CD4-positive, alpha-beta T cell treated with Interleukin-15 for 1 hour (primary cell): Measurements from ENCODE around the gene PANX3.
"Not testable (repeated sequence)": the region's sequence is repeated elsewhere in the genome, so short reads cannot be mapped to it uniquely, and the experiment has no call there.

Experiments
- DNase-seq: peaks from one replicate; pipeline ENCODE4 v3.0.0-alpha.2; 2020

The PANX3 gene, protein sequence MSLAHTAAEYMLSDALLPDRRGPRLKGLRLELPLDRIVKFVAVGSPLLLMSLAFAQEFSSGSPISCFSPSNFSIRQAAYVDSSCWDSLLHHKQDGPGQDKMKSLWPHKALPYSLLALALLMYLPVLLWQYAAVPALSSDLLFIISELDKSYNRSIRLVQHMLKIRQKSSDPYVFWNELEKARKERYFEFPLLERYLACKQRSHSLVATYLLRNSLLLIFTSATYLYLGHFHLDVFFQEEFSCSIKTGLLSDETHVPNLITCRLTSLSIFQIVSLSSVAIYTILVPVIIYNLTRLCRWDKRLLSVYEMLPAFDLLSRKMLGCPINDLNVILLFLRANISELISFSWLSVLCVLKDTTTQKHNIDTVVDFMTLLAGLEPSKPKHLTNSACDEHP

DNA sequence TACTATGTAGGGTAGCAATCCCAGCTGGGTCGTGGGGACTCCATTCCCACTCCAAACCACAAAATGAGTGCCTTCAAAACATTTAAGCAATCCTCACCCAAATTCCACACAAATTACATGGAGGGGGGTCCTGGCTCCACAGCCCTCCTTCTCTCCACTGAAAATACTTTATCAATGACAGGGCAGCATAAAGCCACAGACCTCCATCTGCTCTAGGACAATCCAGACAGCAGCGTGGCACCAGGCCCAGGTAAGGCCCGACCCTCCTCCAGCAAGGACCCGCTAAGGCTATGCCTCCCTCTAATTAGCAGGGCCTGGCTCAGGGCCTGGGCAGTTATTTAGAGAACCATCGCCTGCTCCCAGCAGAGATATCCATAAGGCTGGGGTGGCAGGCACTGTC lies at the start of gene PANX3:
PANX3 (plus strand) TSS at position 365 of the 400 bp plus-strand sequence. CDS start 129 bp downstream, outside the sequence.
- no peak for DNase-seq

DNA sequence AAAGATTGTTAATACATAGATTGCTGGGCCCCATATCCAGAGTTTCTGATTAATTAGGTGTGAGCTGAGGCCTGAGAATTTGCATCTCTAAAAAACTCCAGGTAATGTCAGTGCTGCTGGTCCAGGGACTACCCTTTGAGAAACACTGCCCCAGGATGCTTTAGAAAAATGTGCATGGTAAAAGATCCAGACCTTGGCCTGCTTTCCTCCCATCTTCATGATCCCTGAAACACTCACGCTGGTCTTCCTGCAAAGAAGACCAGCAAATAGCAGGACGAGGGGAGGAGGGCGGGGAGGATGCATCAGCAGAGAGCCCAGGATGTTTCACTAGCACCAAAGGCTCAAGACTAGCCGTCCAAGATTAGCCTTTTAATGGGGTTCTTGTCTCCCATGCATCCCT lies 41.5 kb upstream of the PANX3 start, which contains the start of gene OR8A1:
OR8A1 (plus strand) TSS at position 301 of the 400 bp plus-strand sequence. CDS start 123 bp downstream, outside the sequence.
- DNase-seq = no peak

- DNase-seq = no peak
These were observed 41.1 kb upstream of the PANX3 start for GRCh38 chr11:124570160-124570559.

GRCh38 chr11:124577716-124578427 lies 33.4 kb upstream of the PANX3 start:
- DNase-seq = no peak

DNA sequence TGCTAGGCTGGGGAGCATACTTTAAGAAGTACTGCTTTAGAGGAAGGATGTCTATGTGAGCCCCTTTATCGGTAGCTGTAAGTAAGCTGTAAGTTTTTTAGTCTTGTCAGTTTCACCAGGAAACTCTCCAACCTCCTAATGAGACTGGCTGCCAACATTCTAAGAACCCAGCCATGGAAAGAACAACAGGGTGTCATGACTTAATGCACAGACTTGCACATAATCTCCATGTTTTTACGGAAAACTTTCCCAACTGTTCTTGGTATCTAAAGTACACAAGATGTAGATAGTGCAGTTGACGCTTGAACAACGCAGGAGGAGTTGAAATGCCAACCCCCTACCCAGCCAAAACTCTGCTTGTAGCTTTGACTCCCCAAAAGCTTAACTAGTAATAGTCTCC lies 32.5 kb upstream of the PANX3 start:
- no peak for DNase-seq

DNA sequence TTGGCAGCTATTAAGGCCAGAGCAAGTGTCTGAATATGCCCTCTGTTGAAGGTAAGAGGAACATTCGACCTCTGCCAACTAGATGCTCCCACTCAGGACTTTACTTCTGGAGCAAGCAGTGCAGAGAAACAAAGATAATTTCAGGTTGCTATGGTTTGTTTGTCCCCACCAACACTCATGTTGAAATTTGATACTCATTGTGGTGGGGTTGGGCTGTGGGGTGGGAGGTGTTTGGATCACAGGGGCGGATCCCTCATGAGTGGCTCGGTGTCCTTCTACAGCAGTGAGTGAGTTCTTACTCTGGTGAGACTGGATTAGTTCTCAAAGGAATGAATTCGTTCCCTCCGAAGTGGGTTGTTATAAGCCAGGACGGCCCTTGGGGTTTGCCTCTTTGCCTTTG lies 29.4 kb upstream of the PANX3 start:
- DNase-seq = no peak

DNA sequence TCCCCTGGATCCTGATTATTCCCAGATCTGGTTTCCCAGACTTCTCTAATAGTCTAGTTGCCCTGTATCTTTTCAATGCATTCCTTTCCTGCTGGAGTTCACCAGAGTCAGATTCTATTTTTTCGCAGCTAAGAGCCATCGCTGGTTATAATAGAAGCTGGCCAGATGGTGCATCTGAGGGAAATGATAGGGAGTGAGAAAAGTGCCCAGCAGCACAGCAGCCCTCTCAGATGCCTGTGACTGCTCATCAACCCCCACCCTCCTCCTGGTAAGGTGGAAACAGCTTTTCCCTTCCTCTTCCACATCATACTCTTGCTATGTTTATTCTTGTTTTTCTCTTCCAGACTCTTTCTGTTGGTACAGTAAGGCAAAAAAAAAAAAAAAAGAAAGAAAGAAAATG lies 28.7 kb upstream of the PANX3 start:
- DNase-seq = no peak

DNA sequence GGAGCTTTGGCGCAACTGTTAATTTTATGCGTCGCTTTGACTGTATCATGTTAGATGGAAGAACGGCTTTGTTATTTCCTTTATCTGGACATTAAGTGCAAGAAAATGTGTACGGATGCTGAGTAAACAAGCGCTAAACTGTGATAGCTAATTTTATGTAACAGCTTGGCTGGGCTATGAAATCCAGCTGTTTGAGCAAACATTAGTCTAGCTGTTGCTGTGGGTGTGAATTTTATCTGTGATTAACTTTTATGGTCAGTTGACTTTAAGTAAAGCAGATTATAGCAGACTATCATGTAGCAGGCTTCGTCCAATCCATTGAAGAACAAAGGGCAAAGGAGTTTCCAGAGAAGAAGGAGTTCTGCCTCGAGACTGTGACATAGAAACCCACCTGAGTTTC lies 27.4 kb upstream of the PANX3 start:
- DNase-seq = no peak

GRCh38 chr11:124584681-124585372 lies 26.4 kb upstream of the PANX3 start:
- no peak for DNase-seq

DNA sequence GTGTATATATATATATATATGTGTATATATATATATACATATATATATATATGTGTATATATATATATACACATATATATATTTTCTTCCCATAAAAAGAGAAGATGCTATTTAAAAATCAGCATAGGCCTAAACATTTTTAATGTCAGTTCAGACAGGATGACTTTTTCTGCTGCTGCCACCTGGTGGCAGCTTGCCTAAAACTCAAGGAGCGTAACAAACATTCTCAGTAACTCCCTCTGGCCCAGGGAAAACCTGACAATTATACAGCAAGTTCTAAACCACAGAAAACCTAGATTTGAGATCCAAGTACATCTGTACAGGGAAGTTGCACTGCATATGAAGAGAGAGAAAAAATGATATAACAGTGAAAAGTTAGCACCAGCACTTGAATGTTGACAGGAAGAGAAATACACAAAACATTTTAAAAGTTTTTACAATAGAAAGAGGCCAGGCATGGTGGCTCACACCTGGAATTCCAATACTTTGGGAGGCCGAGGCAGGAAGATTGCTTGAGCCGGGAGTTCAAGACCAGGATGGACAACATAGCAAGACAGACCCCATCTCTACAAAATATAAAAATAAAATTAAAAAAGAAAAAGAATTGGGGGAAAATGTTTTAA lies 24.9 kb upstream of the PANX3 start:
- no peak for DNase-seq

- DNase-seq = no peak
These were observed 19.8 kb upstream of the PANX3 start for GRCh38 chr11:124591430-124591829.

DNA sequence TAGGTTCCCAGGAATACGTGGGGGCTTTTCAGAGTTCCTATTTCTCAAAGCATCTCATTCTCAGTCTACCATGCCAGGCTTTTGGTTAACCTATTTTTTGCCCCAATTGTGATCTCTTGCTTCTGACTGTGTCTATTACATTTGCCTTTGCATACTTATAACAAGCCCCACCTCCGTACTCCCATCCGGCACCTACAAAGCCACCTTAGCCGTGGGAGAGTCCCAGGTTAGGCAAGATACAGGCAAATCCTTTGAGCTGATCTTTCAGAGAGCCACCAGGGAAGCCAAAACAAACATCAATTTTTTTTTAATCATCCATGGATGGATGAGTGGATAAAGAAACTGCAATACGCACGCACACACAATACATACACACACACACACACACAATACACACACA lies 18.6 kb upstream of the PANX3 start:
- no peak for DNase-seq

DNA sequence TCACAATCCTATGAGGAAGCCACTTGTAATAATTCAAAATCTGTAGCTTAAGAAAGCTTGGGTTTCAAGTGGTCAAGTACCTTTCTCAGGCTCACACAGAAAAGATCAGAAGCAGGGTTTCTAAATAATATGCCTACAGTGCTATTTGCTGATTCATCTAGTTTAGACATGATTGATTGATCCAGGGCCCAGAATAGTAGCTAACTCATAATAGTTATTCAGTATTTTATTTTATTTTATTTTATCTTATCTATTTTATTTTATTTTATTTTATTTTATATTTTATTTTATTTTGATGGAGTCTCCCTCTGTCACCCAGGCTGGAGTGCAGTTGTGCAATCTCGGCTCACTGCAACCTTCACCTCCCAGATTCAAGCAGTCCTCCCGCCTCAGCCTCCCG lies 15.9 kb upstream of the PANX3 start:
- no peak for DNase-seq

GRCh38 chr11:124597626-124598025 lies 13.6 kb upstream of the PANX3 start:
- no peak for DNase-seq

DNA sequence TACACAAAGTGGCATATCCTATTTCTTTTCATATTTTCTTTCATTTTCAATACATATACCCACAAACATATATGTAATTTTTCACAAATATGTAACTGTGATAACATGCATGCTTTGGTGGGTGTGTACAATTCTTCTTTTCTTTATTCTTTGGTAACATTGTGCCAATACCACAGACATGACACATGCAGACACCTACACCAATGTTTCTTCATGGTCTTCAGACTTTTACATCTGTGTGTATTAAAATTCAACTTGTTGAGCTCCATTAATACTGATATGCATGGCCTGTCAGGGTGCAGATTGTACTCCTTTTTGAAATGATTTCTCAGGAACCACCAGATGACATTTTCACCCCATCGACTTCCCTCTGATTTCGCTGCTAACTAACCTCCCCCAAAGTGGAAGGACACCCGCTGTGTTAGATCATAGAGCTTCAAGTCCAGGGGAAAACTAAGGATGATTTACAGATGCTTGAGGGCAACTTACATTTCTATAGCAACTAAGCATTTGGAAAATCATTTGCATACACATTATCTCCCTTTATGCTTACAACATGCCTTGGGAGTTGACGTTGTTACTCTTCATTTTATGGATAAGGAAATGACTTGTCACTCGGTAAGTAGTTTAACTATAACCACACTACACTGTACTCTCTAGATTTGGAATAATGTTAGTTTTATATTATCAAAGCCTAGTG lies 10.5 kb upstream of the PANX3 start:
- no peak for DNase-seq

DNA sequence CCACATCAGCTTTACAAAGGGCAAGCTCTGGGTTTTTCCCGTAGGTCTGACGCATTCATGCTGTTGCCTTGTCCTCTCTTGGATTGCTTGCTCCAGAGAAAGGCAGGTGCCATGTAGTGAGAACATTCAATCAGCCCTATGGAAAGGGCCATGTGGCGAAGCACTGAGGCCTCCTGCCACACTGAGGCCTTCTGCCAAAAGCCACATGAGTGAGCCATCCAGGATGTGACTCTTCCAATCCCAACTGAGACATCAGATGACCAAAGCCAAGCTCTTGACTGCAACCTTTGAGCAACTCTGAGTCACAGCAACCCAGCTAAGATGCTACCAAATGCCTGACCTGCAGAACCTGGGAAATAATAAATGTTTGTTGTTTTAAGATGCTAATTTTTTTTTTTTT lies 9.0 kb upstream of the PANX3 start:
- DNase-seq = no peak

- DNase-seq = not testable (repeated sequence)
These were observed 8.5 kb upstream of the PANX3 start for GRCh38 chr11:124602723-124603122.

DNA sequence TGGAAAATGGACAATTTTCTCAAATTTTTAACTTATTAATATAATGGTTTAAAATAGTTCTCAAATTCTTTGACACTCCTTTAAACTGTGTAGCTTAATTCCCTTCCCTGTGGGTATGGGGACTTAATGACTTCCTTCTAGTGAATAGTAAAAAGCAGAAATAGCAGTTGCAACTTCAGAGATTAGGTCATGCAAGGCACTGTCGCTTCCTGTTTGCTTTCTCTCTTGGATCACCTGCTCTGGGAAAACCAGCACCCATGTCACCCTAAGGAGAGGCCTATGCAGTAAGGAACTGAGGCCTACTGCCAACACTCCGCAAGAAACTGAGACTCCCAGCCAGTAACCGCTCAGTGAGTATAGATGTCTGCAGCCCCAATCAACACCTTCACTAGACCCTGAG lies 5.5 kb upstream of the PANX3 start:
- peak; percentile 25 for DNase-seq

DNA sequence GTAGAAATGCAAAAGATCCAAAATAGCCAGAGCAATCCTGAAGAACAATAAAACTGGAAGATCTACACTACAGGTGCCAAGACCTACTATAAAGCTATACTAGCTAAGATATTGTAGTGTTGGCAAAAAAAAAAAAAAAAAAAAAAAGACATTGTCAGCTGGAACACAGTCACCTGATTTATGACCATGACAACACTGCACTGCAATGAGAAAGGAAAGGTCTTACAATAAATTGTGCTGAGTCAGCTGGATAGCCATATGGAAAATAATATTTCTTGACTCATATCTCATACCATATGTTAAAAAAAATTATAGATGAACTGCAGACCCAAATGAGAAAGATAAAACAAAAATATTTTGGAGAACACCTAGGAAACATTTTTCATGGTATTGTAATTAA lies 3.1 kb upstream of the PANX3 start:
- DNase-seq = no peak

GRCh38 chr11:124610295-124610694 lies 933 bp upstream of the PANX3 start:
- DNase-seq = no peak

DNA sequence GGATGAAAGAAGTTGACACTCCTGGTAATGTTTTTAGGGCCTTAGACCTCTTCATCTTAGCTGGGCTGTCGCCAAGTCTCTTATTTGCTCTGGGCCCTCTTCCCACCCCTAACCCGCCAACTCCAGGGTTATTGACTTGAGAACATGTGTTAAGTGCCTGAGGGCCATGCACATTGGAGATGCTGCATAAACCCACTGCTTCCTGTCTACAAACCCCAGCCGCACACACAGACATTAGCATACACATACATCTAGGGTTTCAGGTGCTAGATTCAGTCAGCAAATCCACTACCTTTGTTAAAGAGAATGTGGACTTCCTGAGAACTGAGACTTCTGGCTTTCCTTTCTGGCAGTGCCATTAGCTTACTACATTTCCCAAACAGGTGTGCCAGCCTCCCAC lies 817 bp downstream of the PANX3 start:
- no peak for DNase-seq

GRCh38 chr11:124612567-124613246 lies 1.5 kb downstream of the PANX3 start:
- DNase-seq = no peak
